ENCODE results near the gene PHLPP1.
"Not testable (repeated sequence)": the region's sequence is repeated elsewhere in the genome, so short reads cannot be mapped to it uniquely, and the experiment has no call there.

The PHLPP1 gene

DNA sequence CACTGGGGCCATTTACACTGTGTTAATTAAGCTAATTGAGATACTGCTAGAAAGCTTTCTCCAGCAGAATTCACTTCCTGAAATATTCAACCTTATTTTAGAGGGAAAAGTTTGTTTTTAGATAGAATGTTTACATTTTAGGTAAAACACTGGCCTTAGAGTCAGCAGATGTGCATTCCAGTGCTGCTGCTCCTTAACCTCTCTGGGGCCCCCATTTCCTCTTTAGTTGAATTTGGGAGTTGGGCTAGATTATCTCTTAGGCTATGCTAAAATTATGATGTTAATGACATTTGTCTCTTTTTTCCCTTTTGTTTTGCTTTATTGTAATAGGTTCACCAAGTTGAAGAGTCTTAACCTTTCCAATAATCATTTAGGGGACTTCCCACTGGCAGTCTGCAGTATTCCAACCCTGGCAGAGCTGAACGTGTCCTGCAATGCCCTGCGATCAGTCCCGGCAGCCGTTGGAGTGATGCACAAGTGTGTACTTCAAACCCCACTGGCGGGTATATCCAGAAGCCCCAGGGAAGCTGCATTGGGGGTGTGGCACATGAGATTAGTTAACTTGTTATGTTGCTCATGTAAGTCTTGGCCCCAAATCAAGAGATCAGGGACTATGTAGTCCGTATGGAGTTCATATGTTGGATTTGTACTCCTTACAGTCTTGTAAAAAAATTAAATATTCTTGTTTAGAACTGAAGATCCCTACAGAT lies 179.5 kb downstream of the PHLPP1 start:
- no peak for DNase-seq (ENCODE audit: low read depth)

DNA sequence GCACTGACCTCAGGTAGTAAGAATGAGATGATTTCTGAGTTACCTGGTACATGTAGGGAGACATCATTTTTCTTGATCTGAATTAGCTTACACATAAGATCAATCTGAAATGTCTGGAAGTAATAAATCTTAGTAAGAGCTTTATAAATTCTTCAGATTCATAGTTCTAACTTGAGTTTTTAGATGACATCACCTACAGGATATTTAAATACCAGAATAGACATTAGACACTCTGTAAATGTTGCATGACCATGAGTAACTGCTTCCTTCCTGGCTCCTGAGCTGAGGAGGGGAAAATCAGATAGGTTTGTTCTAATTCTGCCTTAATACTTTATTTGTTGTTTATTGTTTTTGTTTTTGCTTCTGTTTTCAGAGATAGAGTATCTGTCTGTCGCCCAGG lies 181.8 kb downstream of the PHLPP1 start:
- DNase-seq (ENCODE audit: low read depth) = peak; percentile 10

DNA sequence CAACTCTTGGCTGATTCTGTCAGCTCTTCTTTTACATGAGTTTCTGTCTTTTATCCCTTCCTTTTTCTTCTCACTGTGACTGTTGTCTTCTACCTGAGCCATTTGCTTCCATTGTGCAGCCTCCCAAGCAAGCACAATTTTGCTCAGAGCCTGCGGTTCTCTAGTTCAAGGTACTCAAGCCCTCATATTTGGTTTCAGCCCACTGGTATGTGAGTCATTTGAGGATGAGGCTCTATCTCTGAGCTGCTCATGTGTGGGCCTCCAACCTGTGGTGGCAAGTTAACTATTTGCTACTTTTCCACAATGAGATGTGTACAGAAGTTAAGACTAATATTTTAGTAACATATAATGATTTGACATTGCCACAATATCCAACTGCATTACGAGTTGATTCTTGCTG lies 183.0 kb downstream of the PHLPP1 start:
- no peak for DNase-seq (ENCODE audit: low read depth)

DNA sequence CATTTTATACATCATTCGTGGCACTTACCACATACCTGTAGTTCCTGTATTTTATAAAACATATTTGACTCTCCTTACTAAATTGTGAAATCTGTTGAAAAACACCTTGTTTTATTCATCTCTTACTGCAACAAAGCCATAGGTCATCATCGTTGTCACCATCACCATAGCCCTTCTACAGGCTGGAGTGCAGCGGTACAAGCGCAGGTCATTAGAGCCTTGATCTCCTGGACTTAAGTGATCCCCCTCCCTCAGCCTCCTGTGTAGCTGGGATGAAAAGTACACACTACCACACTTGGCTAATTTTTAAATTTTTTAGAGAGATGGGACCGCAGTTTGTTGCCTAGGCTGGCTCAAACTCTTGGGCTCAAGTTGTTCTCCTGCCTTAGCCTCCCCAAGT lies 184.2 kb downstream of the PHLPP1 start:
- DNase-seq (ENCODE audit: low read depth) = no peak

DNA sequence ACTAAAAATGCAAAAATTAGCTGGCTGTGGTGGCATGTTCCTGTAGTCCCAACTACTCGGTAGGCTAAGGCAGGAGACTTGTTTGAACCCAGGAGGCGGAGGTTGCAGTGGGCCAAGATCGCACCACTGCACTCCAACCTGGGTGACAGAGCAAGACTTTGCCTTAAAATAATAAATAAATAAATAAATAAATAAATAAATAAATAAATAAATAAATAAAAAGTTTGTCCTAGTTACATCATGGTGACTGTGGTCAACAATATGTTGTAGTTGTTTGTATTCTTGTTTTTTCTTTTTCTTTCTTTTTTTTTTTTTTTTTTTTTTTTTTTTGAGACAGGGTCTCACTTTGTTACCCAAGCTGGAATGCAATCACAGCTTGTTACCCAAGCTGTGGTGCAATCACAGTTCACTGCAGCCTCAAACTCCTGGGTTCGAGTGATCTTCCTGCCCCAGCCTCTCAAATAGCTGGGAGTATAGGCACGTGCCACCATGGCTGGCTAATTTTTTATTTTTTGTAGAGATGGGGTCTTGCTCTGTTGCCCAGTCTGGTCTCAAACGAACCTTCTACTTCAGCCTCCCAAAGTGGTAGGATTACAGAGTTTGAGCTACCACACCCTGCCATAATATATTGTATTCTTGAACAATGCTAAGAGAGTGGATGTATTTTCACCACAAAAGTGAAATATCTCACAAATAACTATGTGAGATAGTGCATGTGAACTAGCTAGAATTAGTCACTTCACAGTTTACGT lies 185.0 kb downstream of the PHLPP1 start:
- DNase-seq (ENCODE audit: low read depth) = no peak

DNA sequence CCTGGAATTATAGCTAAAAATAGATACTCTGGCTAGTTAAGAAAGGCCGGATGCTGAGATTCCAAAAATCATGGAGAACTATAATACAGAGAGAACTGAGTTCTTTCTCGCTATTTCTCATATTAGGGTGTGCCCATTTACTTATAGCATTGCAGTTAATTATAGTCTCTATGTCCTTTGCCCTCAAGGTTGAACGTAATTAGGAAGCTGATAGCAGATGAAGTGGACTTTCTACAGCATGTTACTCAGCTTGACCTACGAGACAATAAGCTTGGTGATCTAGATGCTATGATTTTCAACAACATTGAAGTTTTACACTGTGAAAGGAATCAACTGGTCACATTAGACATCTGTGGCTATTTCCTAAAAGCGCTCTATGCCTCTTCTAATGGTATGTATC lies 187.4 kb downstream of the PHLPP1 start:
- DNase-seq (ENCODE audit: low read depth) = no peak

DNA sequence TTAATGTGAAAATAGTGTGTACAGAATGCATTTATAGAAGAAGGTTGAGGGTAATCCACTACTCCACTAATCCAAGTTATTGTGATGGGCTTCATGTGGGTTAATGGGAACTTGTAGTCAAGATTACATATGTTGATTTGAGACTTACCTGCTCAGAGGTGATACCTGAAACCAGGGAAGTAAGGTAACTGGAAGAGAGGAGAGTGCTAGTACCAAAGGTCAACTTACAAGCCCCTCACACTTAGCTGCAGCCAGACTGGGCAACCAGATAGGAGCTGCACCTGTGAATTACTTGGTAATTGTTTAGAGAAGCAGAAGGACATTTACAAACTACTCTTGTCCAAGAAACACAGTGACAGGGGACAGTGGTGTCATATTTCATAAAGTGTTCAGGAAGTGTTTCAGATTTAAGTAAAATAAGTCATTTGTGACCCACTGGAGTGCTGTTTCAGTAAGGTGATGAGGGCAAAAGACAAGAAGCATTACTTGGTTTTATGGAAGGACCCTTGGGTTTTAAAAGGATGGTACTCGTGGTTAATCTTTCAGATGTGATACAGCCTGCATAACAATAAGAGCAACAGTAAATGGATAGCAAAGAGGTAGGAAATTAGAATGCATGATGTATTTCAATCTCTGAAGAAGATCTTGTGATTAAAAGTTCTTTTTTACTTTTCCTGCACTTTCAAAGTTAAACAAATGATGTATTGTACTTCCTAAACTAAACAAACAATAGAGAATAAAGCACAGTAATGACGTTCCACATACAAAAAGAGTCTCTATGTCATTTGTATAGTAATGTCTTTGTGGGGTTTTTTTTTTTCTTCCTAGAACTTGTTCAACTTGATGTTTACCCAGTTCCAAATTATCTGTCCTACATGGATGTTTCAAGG lies 189.3 kb downstream of the PHLPP1 start:
- DNase-seq (ENCODE audit: low read depth) = no peak

DNA sequence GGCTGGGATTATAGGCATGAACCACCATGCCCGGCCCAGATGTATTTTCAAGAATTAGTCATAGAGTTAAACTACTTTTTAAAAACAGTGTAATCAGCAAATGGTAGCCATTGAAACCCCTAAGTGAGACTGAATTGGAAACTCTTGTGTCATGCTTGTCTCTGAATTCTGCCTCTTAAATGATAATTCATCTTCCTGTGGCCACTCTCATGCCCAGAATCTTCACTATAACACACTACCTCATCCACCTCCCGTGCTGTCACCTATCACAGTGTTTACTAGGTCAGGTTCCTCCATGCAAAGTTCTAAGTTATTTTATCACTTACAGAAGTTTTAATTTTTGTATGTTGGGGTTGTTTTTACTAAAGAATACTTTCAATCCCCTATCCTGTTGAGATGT lies 197.5 kb downstream of the PHLPP1 start:
- DNase-seq (ENCODE audit: low read depth) = no peak

DNA sequence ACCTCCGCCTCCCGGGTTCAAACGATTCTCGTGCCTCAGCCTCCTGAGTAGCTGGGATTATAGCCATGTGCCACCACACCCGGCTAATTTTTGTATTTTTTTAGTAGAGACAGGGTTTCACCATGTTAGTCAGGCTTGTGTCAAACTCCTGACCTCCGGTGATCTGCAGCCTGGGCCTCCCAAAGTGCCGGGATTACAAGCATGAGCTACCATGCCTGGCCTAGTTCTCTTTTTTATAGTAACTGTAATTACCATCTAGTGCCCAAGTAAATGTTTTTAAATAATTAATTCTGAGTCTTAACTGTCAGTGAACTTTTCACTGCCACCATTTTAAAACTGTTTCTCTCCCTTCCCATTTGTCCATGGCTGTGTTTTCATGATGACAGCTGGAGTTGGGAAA lies 198.5 kb downstream of the PHLPP1 start:
- DNase-seq (ENCODE audit: low read depth) = not testable (repeated sequence)

DNA sequence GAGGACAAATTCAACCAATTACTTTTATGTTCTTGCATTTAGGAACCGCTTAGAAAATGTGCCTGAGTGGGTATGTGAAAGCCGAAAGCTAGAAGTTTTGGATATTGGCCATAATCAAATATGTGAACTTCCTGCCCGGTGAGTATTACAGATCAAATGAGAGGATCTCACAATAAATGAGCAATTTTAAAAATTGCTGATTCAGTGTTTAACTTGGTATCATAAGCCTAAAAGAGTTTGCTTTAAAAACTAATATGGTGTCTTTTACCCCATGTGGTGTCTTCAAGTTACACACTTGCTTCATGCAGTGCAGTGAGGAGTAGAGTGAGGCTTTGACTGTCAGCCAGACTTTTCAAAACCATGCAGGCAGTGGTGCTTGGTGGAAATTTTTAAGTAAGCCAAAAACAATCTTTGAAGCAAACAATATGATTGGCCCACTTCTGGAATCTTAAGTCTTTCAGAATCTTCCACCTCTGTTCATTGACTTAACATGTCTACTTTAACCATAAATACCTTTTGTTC lies 199.6 kb downstream of the PHLPP1 start:
- peak; percentile 47 for DNase-seq (ENCODE audit: low read depth)

DNA sequence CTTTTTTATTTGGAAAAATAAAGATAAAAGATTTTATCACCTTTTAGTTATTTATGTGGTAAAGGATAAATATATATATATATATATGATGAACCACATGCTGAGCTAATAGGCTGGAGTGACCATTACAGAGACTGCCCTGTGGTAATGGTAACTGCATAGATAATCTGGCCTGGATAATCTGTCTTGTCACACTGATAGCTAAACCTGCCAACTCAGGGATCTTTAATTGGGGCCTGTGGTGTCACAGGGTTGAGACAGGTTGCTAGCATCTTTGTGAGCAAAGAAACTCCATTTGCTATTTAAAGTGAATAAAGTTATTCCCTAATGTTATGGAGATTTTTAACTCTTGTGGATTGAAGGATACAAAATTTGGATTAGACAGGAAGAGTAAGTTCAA lies 203.0 kb downstream of the PHLPP1 start:
- DNase-seq (ENCODE audit: low read depth) = no peak

DNA sequence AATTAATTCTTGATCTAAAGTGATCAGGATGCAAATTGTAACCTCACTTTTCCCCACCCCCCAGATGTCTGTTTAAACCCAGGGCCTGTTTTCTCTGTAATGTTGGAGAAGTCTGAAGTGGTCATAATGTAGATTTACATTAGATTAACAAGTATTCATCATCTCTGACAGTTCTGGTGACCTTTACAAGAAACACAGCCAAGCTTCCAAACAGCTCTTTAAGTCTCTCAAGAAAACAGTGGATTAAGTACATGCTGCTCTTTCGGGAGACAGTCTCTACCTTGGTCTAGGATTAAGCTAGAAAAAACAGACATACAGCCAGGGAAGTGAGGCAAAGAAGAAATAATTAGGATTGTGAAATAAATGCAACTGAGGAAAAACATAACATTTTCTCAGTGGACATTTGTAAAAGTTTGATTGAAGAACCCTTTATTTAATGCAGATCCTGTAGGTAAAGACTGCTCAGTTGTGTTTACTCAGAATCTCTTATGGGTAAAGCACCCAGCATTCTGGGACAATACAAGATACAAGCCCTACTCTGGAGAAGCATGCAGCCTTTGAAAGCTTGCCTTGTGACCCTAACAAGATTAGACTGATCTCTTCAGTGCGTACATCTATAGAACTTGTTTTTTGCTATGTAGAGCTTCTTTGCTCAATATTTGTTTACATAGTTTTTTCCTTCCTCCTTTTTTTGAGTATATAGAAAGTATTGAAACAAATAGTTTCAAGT lies 203.9 kb downstream of the PHLPP1 start:
- DNase-seq (ENCODE audit: low read depth) = no peak

DNA sequence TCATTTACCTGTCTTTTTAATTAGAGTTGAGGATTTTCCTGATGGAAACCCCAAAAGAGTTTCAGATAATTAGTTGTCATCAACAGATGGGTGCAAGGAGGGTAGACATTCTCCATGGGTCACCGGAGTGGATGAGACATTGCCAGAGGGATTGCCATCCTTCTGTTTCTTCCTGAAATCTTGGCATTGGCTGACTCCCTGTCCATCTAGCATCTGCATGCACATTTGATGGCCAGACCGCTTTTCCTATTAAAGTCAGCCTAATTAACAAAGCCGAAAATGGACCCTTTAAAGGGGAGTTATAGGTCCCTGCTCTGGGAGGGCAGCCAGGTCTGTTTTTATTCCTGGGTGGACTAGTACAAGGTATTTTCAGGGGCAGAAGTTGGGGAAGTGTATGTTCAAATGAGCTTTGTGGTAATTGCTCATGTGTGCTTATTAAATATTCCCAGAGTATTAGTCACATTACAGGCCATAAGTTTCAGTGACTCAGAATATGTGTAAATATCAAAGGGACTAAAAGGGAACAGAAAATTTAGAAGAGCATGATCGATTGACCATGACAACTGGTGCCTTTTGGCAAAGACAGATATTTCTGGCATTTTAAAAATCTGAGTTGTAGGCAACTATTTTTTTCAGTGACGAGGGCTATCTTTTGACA lies 209.8 kb downstream of the PHLPP1 start:
- peak; percentile 7 for DNase-seq (ENCODE audit: low read depth)

DNA sequence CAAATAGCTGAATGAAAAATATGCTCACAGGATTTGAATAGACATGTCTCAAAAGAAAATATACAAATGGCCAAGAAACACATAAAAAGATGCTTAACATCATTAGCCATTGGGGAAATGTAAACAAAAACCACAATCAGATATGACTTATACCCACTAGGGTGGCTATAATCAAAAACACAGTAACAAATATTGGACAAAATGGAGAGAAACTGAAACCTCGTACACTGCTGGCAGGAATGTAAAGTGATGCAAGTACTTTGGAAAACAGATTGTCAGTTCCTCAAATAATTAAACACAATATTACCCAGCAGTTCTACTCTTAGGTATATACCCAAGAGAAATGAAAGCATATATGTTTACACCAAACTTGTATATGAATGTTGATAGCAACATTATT lies 213.0 kb downstream of the PHLPP1 start:
- peak; percentile 67 for DNase-seq (ENCODE audit: low read depth)

DNA sequence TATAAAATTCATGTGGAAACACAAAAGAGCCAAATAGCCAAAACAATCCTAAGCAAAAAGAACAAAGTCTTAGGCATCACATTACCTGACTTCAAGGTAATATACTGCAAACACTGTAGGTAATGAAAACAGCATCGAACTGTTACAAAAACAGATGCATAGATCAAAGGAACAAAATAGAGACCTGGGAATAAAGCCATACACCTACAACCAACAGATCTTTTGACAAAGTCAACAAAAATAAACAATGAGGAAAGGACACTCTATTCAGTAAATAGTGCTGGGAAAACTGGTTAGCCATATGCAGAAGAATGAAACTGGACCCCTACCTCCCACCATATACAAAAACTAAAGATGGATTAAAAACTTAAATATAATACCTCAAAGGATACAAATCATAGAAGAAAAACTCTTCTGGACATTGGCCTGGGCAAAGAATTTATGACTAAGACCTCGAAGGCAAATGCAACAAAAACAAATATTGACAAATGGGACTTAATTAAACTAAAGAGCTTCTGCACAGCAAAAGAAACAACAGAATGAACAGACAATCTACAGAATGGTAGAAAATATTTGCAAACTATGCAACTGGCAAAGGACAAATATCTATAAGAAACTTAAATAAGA lies 218.0 kb downstream of the PHLPP1 start:
- DNase-seq (ENCODE audit: low read depth) = no peak

DNA sequence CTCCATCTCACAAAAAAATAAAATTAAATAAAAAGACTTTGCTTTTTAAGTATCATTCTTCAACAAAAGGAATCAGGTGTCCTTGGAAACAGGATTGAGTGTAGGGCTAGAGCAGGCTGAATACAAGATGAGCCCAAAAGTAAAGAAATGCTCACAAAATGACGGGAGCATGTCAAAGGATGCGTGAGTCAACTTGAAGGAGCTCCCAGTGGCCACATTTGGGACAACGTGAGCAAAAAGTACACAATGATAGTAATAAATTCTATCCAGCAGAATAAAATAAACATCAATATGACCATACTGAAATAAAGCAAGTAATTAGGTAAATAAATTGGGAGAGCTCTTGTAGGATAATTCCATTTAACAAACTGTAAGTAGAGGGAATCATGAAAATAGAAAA lies 220.7 kb downstream of the PHLPP1 start:
- no peak for DNase-seq (ENCODE audit: low read depth)

DNA sequence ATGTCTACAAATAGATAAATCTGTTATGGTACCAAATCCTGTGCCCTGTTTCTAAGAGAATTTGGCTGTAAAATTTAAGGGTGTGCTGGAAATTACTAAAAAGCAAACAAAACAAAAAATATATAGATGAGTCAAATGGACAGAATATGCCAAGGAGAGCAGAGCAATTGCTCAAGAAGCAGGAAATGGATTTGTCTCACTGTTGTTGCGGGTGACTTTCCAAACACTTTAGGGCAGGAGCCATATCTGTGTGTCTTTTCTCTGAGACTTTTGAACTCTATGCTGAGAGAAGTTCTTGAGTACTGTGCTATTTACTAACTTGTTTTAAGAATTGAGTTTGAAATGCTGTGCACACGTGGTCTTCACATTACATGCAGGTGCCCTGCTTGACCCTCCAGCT lies 221.7 kb downstream of the PHLPP1 start:
- peak; percentile 68 for DNase-seq (ENCODE audit: low read depth)

DNA sequence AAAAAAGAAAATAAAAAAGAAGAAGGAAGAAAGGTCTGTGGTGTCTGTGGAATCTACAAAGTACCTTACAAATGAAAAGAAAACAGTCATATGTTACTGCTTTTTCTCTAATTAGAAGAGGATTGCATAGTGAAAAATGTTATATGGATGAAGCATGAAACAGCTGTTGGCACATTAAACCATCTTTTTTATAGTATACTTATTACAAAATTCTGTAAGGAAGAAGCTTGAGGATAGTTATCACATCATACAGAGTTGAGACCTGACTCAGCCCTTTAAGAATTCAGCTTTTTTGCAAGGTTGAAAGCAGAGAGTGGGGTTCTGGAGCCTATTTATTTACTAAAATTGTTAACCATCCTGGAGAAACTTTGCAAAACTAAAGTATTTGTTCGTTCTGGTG lies 222.7 kb downstream of the PHLPP1 start:
- DNase-seq (ENCODE audit: low read depth) = peak; percentile 77

DNA sequence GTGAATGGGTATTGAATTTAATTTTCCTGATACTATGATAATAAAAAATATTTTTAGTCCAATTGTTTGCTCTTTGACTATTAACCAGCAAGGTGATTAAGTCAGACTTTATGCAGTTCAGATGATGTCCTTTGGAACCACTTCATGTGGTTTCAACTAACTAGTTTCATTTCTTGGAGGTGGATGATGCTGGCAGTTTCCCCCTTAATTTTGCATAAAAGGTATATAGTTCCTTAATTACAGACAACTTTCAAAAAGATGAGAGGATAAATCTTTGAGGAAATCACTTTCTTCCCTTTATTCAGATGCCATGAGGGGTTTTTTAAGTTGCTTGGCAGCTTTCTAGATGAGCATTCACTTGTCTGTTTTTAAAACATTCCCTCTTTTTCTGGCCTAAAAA lies 223.1 kb downstream of the PHLPP1 start:
- no peak for DNase-seq (ENCODE audit: low read depth)

DNA sequence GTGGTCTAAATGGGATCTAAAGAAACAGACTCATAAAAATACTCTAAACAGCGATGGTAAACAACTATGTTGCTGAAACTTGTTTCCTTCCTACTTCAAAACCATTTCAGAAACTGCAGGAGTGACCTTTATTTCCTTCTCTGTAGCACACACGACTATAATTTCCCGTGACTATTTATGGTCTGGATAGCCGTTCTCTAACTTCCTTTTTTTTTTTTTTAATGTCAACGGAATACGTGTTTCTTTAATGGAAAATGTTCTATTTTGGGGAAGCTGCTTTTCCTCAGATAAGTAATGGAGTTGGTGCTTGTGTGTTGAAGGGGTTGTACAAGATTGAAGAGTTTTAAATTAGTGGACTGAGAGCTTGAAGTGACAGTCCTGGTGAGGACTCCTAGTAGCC lies 224.1 kb downstream of the PHLPP1 start:
- DNase-seq (ENCODE audit: low read depth) = no peak

DNA sequence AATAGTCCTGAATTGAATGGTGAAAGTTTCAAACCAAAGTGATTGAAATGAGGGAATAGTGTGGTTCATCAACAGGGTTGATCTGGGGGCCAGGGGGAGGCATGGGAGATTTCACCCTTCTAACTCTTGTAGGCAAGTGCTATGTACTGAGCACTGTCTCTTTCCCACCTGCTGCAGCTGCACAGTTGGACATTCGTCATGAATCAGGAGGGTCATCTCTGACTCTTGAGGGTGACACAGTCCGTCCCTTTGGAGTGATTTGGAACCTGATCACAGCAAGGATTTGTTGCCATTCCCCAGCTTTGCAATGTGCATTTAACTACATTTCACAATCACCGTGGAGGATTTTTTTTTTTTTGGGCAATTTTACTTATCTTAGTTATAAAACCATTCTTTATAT lies 224.6 kb downstream of the PHLPP1 start:
- DNase-seq (ENCODE audit: low read depth) = no peak

Measured in fibroblast of gingiva (primary cell).